GM21381 (cell line): ENCODE data around the gene MPLKIP.
"Not testable (repeated sequence)": the region's sequence is repeated elsewhere in the genome, so short reads cannot be mapped to it uniquely, and the experiment has no call there.

Experiments used
- ATAC-seq: cut with Tn5 transposase; IDR thresholded peaks from one replicate; pipeline ENCODE4 v1.9.1; 2021; ENCODE audit warnings: mild to moderate bottlenecking, moderate library complexity; ENCODE audit not compliant: unreplicated experiment

MPLKIP gene

GRCh38 chr7:40133561-40134427 is 628 bp downstream of the MPLKIP start:
- no peak for ATAC-seq

- no peak for ATAC-seq
These were observed 11.5 kb downstream of the MPLKIP start for GRCh38 chr7:40122940-40123254.

- ATAC-seq: not testable (repeated sequence)
These were observed 12.1 kb downstream of the MPLKIP start for GRCh38 chr7:40122100-40122939.

- no peak for ATAC-seq
These were observed 14.4 kb downstream of the MPLKIP start for GRCh38 chr7:40120020-40120419.

- ATAC-seq: not testable (repeated sequence)
These were observed 16.2 kb downstream of the MPLKIP start for GRCh38 chr7:40118201-40118600.

- ATAC-seq: not testable (repeated sequence)
These were observed 17.2 kb downstream of the MPLKIP start for GRCh38 chr7:40117199-40117598.

- no peak for ATAC-seq
These were observed 18.5 kb downstream of the MPLKIP start for GRCh38 chr7:40115936-40116335.

- ATAC-seq: no peak
These were observed 28.4 kb downstream of the MPLKIP start for GRCh38 chr7:40105879-40106473.

GRCh38 chr7:40102897-40103296 is 31.5 kb downstream of the MPLKIP start:
- no peak for ATAC-seq

GRCh38 chr7:40101201-40101600 is 33.2 kb downstream of the MPLKIP start:
- ATAC-seq: no peak

GRCh38 chr7:40099837-40100236 is 34.6 kb downstream of the MPLKIP start:
- ATAC-seq: no peak

GRCh38 chr7:40098810-40099209 is 35.6 kb downstream of the MPLKIP start:
- no peak for ATAC-seq

GRCh38 chr7:40097728-40098127 is 36.7 kb downstream of the MPLKIP start:
- ATAC-seq: no peak

GRCh38 chr7:40095695-40096327 is 38.6 kb downstream of the MPLKIP start:
- ATAC-seq: no peak

- no peak for ATAC-seq
These were observed 39.2 kb downstream of the MPLKIP start for GRCh38 chr7:40095230-40095629.

- ATAC-seq: no peak
These were observed 40.6 kb downstream of the MPLKIP start for GRCh38 chr7:40093631-40094350.

- ATAC-seq: no peak
These were observed 42.2 kb downstream of the MPLKIP start for GRCh38 chr7:40092182-40092581.

GRCh38 chr7:40077849-40078248 is 56.6 kb downstream of the MPLKIP start:
- ATAC-seq: no peak
